PFSK-1 (cell line): ENCODE measurements around the gene SRRM2.

Experiments used
- FOXP2 ChIP-seq: optimal IDR thresholded peaks from 2 replicates; pipeline ENCODE3; 2011; ENCODE audit warnings: borderline replicate concordance, control low read depth, inconsistent platforms; ENCODE audit not compliant: insufficient read depth; ENCODE audit errors: extremely low read length, extremely low read depth
- POLR2AphosphoS5 ChIP-seq: IDR thresholded peaks from 2 replicates; pipeline ENCODE4 v1.6.1; 2012; ENCODE audit warnings: low read depth, mild to moderate bottlenecking, control low read depth, low read length, moderate library complexity
- REST ChIP-seq, 2 experiments: IDR thresholded peaks; 2 replicates each; pipeline versions ENCODE4 v1.6.1 to v1.8.0; 2011 to 2012; ENCODE audit warnings: low read depth in 2 of 2, low read length in 2 of 2, control low read depth in 1 of 2, inconsistent platforms in 1 of 2, mild to moderate bottlenecking in 1 of 2, moderate library complexity in 1 of 2; ENCODE audit not compliant: insufficient read depth in 1 of 2
- SIN3A ChIP-seq: IDR thresholded peaks from 2 replicates; pipeline ENCODE4 v1.6.1; 2012; ENCODE audit warnings: mild to moderate bottlenecking, low read length, moderate library complexity, borderline replicate concordance; ENCODE audit not compliant: insufficient read depth
- TAF1 ChIP-seq: IDR thresholded peaks from 2 replicates; pipeline ENCODE4 v1.6.1; 2012; ENCODE audit warnings: low read length, control low read depth, borderline replicate concordance; ENCODE audit not compliant: insufficient read depth

SRRM2 gene

GRCh38 chr16:2756288-2757015, 4.0 kb downstream of the SRRM2 start:
- TF ChIP-seq TAF1 (no peak), REST (IDR thresholded peaks at IDR 0.05; ENCODE audit: insufficient read depth in 1 of 2, low read depth in 2 of 2, low read length in 2 of 2) (no peak), POLR2AphosphoS5 (no peak), SIN3A (no peak), FOXP2 (no peak)

- TF ChIP-seq TAF1 (no peak), REST (IDR thresholded peaks at IDR 0.05; ENCODE audit: insufficient read depth in 1 of 2, low read depth in 2 of 2, low read length in 2 of 2) (no peak), POLR2AphosphoS5 (no peak), SIN3A (no peak), FOXP2 (no peak)
Observed at GRCh38 chr16:2757344-2757743, 4.9 kb downstream of the SRRM2 start.

- TF ChIP-seq POLR2AphosphoS5 (no peak), FOXP2 (no peak), SIN3A (no peak), REST (IDR thresholded peaks at IDR 0.05; ENCODE audit: insufficient read depth in 1 of 2, low read depth in 2 of 2, low read length in 2 of 2) (no peak), TAF1 (no peak)
Observed at GRCh38 chr16:2761472-2761871, 9.0 kb downstream of the SRRM2 start.

- TF ChIP-seq SIN3A (no peak), FOXP2 (no peak), POLR2AphosphoS5 (no peak), TAF1 (no peak), REST (IDR thresholded peaks at IDR 0.05; ENCODE audit: insufficient read depth in 1 of 2, low read depth in 2 of 2, low read length in 2 of 2) (no peak)
Observed at GRCh38 chr16:2761886-2762583, 9.6 kb downstream of the SRRM2 start.
